Parathyroid adenoma (tissue), 2 donors: ENCODE measurements around the gene ARGFX.

Experiments
- H2AFZ ChIP-seq: fragments of 300-600 bp; sonication (generic); one replicate; pipeline ENCODE4 v1.7.0; 2017; ENCODE audit warnings: antibody characterized with exemption, mild to moderate bottlenecking
- H3K27ac ChIP-seq: fragments of 300-600 bp; sonication (generic); one replicate; pipeline ENCODE4 v1.7.0; 2017
- H3K27me3 ChIP-seq: fragments of 300-600 bp; sonication (generic); one replicate; pipeline ENCODE4 v1.7.0; 2017; ENCODE audit warnings: low read length; ENCODE audit not compliant: control insufficient read depth, insufficient read depth
- H3K36me3 ChIP-seq: fragments of 300-600 bp; sonication (generic); one replicate; pipeline ENCODE4 v1.7.0; 2017; ENCODE audit warnings: low read length; ENCODE audit not compliant: control insufficient read depth, insufficient read depth
- H3K4me1 ChIP-seq: fragments of 300-600 bp; sonication (generic); one replicate; pipeline ENCODE4 v1.7.0; 2017; ENCODE audit warnings: control low read depth
- H3K4me2 ChIP-seq: fragments of 300-600 bp; sonication (generic); one replicate; pipeline ENCODE4 v1.7.0; 2017; ENCODE audit warnings: low read length
- H3K4me3 ChIP-seq: fragments of 300-600 bp; sonication (generic); one replicate; pipeline ENCODE4 v1.7.0; 2017; ENCODE audit warnings: low read depth, low read length
- H3K79me2 ChIP-seq: fragments of 300-600 bp; sonication (generic); one replicate; pipeline ENCODE4 v1.7.0; 2017; ENCODE audit warnings: control low read depth
- H3K9ac ChIP-seq: fragments of 300-600 bp; sonication (generic); one replicate; pipeline ENCODE4 v1.7.0; 2017; ENCODE audit warnings: mild to moderate bottlenecking
- H3K9me3 ChIP-seq: fragments of 300-600 bp; sonication (generic); one replicate; pipeline ENCODE4 v1.7.0; 2017; ENCODE audit warnings: low read length; ENCODE audit not compliant: control insufficient read depth
- TF ChIP-seq, protein P1 (sequence below): fragments of 300-600 bp; sonication (generic); IDR thresholded peaks from one replicate; pipeline ENCODE4 v1.7.0; 2017; ENCODE audit warnings: antibody characterized with exemption, mild to moderate bottlenecking
- donor health status: primary hyperparathyroidism.

Gene ARGFX

DNA sequence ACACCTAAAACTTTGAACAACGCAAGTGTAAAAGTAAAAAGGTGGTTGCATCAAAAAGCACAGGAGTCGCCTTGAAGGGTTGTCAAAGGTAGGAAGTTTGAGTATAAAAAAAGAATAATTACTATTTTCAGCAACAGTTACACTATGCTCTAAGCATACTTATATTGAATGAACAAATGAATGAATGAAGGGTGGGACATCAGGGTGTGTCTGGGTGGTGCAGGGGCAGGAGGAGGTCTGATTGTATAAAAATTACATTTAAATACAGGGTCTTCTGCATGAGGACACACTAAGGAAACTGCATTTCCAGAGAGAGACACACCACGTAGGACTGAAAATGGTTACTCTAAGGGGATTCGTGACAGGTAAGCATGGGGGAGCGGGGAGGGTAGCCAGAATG, at the start of gene ARGFX:
Gene ARGFX (plus strand): TSS at position 301 of the 400 bp plus-strand sequence. CDS start 2,765 bp downstream, outside the sequence.
- Histone ChIP-seq H3K9me3 (no peaks in the 10 kb centered on the region), H3K27me3 (no peaks in the 10 kb centered on the region), H2AFZ (no peak within 1 kb of the TSS), H3K4me3 (no peak within 1 kb of the TSS), H3K27ac (no peak within 1 kb of the TSS), H3K9ac (no peak within 1 kb of the TSS), H3K4me2 (no peak within 1 kb of the TSS), H3K4me1 (no peaks in the 10 kb centered on the region), H3K79me2 (no peaks in the 10 kb centered on the region), H3K36me3 (no peaks in the 10 kb centered on the region)
- TF ChIP-seq, protein P1, sequence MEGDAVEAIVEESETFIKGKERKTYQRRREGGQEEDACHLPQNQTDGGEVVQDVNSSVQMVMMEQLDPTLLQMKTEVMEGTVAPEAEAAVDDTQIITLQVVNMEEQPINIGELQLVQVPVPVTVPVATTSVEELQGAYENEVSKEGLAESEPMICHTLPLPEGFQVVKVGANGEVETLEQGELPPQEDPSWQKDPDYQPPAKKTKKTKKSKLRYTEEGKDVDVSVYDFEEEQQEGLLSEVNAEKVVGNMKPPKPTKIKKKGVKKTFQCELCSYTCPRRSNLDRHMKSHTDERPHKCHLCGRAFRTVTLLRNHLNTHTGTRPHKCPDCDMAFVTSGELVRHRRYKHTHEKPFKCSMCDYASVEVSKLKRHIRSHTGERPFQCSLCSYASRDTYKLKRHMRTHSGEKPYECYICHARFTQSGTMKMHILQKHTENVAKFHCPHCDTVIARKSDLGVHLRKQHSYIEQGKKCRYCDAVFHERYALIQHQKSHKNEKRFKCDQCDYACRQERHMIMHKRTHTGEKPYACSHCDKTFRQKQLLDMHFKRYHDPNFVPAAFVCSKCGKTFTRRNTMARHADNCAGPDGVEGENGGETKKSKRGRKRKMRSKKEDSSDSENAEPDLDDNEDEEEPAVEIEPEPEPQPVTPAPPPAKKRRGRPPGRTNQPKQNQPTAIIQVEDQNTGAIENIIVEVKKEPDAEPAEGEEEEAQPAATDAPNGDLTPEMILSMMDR = no peak

DNA sequence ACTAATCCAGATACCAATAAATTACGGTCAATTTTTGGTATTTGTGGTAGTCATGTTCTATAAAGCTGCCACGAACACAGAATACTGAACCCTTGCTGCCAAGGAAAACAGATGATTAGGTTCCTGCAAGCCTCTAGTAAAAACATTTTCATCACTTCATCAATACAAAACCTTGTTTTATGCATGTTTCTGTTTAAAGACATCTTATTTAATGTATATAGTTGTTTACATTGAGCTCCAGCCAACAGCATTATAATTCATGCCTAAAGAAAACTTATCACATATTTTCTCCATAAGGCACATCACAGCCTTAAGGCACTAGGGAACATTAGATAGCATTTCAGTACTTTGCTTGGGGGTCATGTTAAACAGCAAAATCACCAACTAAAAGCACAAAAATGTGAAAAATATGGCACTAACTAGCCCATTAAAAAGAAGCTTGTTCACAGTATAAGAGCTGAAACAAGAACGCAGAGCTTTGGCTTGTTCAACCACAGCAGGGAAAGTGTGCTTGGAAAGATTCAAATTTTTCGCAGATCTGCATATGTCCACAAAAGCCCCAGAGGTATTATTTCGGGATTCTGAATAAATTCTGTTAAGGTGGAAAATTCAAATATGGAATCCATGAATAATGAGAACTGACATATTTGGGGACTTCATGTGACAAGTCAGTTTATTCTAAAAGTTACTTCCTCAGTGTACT, 49.6 kb upstream of the ARGFX start:
- Histone ChIP-seq H3K4me2 (no peak overlapping the region), H3K4me3 (no peak overlapping the region), H3K27me3 (no peaks in the 10 kb centered on the region), H3K36me3 (no peaks in the 10 kb centered on the region), H3K79me2 (no peaks in the 10 kb centered on the region), H3K4me1 (no peaks in the 10 kb centered on the region), H3K27ac (no peak overlapping the region), H3K9ac (no peak overlapping the region), H3K9me3 (no peaks in the 10 kb centered on the region), H2AFZ (no peak overlapping the region)
- TF ChIP-seq, protein P1 = no peak

DNA sequence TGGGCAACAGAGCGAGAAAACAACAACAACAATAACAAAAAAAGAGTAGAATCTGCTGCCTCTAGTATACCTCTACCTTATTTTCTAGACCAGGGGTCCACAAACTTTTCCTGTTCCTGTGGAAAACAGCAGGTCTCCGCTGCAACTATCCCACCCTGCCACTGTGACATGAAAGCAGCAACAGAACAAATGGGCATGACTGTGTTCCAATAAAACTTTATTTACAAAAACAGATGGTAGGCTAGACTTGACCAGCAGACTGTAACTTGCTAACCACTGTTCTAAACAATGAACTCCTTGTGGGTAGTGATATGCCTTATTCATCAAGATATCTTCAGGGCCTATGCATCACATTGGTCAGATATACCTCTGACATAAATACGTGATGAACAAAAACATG, 47.2 kb upstream of the ARGFX start:
- Histone ChIP-seq H3K9ac (no peak overlapping the region), H3K36me3 (no peaks in the 10 kb centered on the region), H2AFZ (no peak overlapping the region)

DNA sequence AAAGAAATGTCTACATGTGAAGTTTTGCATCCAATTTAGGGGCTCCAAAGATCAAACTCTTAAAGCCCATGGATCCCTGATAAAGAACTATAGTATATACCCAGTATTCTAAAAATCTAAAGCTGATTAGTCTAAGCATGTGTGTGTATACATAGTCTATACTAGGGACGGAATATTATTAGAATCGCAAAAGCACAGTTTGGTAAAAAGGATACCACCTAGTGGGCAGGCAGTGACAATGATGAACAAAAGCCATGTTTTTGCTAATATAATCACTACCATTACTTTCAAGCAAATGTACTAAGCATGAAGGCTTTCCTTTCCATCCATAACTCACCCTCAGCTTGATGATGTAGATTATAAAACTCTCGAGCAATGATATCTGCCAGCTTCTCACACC, 38.4 kb upstream of the ARGFX start:
- Histone ChIP-seq H3K27me3 (no peaks in the 10 kb centered on the region), H3K4me3 (no peak overlapping the region), H3K27ac (no peak overlapping the region), H3K79me2 (no peaks in the 10 kb centered on the region), H3K36me3 (no peaks in the 10 kb centered on the region), H2AFZ (peak overlapping the region; percentile 19), H3K4me2 (no peak overlapping the region), H3K4me1 (no peaks in the 10 kb centered on the region), H3K9ac (no peak overlapping the region), H3K9me3 (no peaks in the 10 kb centered on the region)
- TF ChIP-seq, protein P1 = peak; percentile 42

More for the DNA sequence above, 47.2 kb upstream of the ARGFX start:
- Histone ChIP-seq H3K4me2 (no peak overlapping the region), H3K27ac (no peak overlapping the region), H3K79me2 (no peaks in the 10 kb centered on the region), H3K9me3 (no peaks in the 10 kb centered on the region), H3K4me1 (no peaks in the 10 kb centered on the region), H3K27me3 (no peaks in the 10 kb centered on the region), H3K4me3 (no peak overlapping the region)
- TF ChIP-seq, protein P1 = no peak

DNA sequence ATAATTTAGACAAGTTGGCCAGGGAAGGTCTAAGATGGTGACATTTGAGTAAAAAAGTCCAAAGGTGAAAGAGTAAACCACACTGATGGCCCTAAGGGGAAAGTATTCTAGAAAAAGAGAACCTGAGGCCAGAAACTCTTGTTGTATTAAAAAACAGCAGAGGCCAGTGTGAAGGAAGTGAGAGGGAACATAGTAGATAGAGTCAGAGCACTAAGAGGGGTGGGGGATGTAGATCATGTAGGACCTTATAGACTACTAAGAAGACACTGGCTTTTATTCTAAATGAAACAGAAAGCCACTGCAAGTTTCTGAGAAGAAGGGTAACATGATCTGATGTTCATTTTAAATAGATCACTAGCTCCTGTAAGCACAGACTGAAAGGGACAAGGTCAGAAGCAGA, 36.5 kb upstream of the ARGFX start:
- TF ChIP-seq, protein P1 = no peak
- Histone ChIP-seq H3K9ac (no peak overlapping the region), H3K9me3 (no peaks in the 10 kb centered on the region), H3K27me3 (no peaks in the 10 kb centered on the region), H3K4me1 (no peaks in the 10 kb centered on the region), H3K36me3 (no peaks in the 10 kb centered on the region), H2AFZ (no peak overlapping the region), H3K4me2 (no peak overlapping the region), H3K27ac (no peak overlapping the region), H3K4me3 (no peak overlapping the region), H3K79me2 (no peaks in the 10 kb centered on the region)
